HG03558 (cell line): ENCODE results near the gene SMG9.

Experiments
- ATAC-seq: cut with Tn5 transposase; IDR thresholded peaks from one replicate; pipeline ENCODE4 v1.9.1; 2021; ENCODE audit warnings: moderate number of reproducible peaks; ENCODE audit not compliant: unreplicated experiment; ENCODE audit errors: extremely low read depth

Gene SMG9, protein sequence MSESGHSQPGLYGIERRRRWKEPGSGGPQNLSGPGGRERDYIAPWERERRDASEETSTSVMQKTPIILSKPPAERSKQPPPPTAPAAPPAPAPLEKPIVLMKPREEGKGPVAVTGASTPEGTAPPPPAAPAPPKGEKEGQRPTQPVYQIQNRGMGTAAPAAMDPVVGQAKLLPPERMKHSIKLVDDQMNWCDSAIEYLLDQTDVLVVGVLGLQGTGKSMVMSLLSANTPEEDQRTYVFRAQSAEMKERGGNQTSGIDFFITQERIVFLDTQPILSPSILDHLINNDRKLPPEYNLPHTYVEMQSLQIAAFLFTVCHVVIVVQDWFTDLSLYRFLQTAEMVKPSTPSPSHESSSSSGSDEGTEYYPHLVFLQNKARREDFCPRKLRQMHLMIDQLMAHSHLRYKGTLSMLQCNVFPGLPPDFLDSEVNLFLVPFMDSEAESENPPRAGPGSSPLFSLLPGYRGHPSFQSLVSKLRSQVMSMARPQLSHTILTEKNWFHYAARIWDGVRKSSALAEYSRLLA

DNA sequence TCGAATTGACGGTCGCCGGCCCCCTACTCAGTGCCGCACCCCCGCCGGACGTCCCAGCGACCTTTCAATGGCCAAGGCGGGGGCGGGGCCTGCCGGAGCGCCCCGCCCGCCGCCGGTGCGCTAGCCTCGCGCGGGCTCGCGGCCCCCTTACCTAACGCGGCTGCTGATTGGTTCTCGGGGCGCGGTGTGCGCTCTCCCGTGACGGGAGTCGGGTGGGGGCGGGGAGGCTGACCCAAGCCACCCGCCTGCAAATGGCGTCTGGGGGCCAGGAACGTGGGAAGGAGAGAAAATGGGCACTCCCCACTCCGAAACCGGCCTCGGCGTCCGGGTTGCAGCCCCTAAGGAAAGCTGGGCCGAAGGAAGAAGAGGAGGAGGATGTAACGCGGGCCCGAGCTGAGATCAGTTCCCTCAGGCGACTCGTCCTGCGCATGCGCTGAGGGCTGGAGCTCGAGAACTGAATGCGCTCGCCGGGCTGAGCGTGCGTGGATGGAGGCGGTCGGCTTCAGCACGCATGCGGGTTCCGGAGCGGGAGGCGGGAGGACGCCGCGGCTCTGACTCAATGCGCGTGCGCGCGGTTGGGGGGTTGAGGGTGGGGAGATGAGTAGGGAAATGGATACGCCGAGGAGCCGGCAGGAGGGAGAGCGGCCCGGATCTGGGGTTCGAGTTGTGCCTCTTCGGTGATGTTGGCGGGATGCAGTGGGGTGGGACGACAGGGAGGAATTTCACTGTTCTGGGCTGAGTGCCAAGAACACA is at the start of gene SMG9:
Gene SMG9 (minus strand): TSS at position 460 of the 753 bp plus-strand sequence. CDS start 4,221 bp downstream, outside the sequence.
- ATAC-seq: peak; percentile 34

DNA sequence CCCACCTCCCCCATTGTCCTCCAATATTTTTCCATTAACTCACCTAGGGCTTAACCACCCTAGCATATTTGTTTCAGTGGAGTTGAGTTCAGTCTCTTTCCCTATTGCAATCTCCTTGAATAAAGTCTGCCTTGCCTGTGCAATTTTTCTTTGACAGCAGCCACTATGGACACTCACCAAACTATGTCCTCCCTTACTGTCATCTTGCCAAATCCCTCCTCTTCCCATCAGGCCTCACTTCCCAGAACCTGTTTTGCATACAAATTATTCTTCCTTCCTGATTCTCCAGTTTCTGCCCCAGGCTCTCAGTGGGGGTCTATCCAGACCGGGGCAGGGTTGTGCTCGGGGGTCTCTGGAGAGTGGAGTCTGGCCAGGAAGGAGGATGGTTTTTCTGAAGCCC is 49.7 kb upstream of the SMG9 start:
- no peak for ATAC-seq

GRCh38 chr19:43802216-43802951 is 47.6 kb upstream of the SMG9 start, which contains the start of gene LYPD5:
TSS of gene LYPD5 (minus strand) at chr19:43802447. CDS start at chr19:43802380, 67 bp downstream.
- ATAC-seq: no peak

DNA sequence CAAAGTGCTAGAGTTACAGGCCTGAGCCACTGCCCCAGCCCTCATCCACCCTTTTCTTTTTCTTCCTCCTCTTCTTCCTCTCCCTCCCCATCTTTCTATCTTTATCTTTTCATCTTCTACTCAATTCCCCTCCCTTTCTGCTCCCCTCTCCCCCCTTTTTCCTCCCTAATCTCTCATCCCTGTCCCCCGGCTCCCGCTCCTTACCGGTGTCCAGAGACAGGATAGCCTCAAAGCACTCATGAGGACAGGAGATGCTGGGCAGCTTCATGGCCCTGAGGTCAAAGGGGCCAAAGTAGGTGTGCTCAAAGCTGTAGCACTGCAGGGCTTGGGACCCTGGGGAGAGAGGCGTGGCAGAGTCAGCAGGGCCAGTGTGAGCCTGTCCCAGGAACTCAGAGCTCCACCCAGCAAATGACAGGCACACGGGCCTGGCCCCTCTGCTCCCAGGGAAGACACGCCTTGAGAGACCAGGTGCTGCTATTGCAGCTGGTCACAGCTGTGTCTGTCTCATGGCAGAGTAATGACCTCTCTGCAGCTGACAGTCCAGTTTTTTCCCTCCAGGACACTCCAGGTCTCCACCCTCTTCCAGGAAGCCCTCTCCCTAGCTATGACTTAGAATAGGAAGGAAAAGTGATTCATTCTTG is 44.9 kb upstream of the SMG9 start:
- no peak for ATAC-seq

- no peak for ATAC-seq
Observed at GRCh38 chr19:43798546-43799409, 44.0 kb upstream of the SMG9 start.

DNA sequence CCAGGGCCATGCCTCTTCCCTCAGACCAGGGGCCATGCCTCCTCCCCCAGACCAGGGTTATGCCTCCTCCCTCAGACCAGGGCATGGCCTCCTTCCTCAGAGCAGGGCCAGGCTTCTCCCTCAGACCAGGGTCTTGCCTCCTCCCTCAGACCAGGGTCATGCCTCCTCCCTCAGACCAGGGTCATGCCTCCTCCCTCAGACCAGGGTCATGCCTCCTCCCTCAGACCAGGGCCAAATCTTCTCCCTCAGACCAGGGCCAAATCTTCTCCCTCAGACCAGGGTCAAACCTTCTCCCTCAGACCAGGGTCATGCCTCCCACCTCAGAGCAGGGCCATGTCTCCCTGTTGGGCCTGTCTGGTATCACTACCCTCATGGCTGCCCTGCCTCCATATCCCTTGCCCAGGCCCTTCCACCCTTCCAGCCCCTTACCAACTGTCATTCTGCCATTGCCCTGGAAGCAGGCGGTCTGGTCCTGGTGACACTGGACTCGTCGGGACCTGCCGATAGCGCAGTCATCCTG is 43.3 kb upstream of the SMG9 start:
- ATAC-seq: no peak

GRCh38 chr19:43797556-43797955 is 42.8 kb upstream of the SMG9 start:
- no peak for ATAC-seq

DNA sequence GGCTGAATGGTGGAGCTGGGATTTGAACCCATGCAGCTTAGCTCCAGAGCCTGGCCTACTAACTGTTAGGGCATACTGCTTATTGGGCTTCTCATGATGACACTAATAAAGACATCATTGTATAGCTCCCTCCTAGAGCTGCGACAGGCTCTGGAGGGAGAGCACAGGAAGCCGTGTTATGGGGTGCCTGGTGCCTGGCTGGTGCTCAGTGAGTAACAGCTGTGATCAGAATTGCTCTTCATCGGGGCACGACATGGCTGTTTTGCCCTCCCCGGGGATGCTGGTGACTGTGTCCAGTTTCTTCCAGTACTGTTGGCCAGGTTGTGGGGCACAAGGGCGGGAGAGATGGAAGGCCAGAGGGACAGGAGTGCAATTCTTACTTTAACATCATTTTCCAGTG is 42.4 kb upstream of the SMG9 start:
- no peak for ATAC-seq

GRCh38 chr19:43790587-43790986 is 35.8 kb upstream of the SMG9 start:
- ATAC-seq: no peak

DNA sequence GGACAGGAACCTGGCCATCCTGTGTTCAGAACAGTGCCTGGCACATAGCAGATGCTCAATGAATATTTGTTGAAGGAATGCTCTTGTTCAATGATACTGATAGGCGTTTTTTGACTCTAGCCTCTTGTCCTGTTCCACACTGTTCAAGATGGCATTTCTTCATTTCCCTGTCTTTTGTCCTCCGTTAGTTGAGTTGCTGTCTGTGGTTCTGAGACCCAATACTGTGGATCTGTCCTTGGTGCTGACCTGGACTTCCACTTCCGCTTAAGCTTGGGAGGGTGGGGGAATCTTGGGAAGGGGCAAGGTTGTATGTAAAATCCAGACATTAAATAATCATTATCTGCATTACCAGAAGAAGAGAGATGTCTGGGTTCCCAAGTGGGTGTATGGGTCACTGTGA is 34.3 kb upstream of the SMG9 start:
- ATAC-seq: no peak

GRCh38 chr19:43786665-43787064 is 31.9 kb upstream of the SMG9 start:
- ATAC-seq: no peak

DNA sequence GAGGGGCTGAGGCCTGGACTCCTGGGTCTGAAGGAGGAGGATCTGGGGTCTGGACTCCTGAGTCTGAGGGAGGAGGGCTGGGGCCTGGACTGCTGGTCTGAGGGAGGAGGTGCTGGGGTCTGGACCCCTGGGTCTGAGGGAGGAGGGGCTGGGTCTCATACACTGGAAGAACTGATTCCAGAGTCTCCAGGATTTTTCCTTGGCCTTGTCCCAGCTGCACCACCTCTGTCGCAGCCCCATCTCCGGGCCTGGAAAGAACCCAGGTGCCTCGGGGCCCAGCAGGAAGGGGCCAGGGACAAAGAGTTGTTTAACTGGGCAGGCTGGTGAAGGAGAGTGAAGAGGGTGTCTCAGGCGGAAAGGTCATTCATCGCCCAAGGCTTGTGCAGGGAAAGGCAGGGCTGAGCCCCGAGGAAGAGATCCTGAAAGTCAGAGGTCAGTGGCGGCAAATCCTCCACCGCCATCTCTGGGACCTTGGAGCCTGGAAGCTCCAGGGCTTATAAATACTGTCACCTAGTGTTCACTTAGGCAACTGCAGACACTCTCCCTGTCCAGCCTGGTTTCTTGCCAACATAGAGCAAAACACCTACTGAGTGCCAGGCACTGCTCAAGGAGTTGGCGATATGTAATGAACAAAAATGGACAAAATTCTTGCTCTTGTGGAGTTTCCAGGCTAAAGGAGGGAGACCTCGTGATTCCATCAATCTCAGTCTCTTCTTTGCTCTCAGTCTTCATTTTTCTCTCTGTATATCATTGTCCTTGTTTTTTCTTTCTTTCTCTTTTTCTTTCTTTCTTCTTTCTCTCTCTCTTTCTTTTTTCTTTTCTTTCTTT is 30.4 kb upstream of the SMG9 start:
- ATAC-seq: no peak

DNA sequence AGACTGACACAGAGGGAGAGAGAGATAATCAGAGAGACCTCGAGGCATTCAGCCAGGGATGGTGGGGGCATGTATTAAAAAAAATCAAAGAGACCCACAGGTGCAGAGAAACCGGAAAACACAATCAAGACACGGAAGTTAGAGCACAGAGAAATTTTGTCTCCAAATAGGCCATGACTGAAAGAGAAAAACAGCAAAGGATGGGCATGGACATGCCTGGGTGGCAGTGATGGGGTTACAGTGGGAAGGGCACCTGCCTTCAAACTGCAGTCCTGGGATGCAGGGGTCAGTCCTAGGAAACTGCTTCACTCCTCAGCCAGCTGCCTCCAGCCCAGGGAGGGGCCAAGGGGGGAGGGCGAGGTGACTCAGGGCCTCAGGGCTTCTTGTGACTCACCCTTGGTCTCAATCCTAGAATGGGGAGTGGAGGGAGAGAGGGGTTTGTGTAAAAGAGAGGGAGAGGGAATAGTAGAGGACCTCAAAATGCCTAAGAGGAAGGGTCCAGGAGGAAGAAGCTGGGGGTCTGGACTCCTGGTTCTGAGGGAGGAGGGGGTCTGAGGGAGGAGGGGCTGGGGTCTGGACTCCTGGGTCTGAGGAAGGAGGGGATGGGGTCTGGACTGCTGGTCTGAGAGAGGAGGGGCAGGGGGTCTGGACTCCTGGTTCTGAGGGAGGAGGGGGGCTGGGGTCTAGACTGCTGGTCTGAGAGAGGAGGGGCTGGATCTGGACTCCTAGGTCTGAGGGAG is 29.6 kb upstream of the SMG9 start:
- ATAC-seq: no peak

DNA sequence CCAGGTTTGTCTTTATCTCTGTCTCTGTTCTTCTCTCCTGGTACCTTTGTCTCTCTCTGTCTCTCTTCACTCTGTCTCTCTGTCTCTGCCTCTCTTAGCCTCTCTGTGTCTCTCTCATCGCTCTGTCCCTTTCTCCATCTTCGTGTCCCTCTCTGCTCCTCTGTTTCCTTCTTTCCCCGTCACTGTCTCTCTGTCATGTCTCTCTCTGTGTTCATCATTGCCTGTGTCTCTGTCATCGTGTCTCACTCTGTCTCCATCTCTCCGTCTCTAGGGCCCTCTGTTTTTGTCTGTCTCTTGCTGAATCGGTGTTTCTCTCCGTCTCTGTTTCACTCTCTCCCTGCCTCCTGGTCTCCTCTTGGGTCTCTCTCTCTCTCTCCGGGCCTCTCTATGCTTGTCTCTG is 28.9 kb upstream of the SMG9 start:
- ATAC-seq: no peak

DNA sequence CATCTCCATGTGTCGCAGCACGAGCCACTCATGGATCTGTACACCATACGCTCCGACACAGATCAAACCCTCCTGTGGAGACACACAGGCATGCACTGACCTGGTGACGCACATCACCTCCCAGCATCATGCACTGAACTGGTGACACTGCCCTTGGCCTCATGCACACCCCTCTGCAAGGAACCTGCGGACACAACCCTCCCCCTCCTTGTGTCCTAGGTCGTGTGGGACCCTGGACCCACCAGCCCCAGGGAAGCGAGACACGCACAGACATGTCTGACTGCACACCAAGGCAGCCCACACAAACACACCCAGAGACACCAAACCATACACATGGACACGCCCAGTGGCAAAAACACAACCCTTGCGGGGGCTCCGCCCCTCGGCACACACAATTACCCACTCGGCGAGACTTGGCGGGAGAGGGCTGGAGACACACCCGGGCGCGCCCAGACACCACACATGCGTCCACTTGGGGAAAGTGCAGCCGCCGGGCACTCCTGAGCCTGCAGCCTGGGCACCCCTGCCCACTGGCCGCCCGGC is 28.0 kb upstream of the SMG9 start:
- ATAC-seq: no peak

- ATAC-seq: no peak
Observed at GRCh38 chr19:43782311-43782660, 27.5 kb upstream of the SMG9 start.

- ATAC-seq: no peak
Observed at GRCh38 chr19:43781630-43782310, 27.0 kb upstream of the SMG9 start.
